H9 (cell line): ENCODE measurements around the gene MEDAG. TPM values are rescaled to one million over a fixed set of nuclear protein-coding genes. Genes with fewer than 3 reads are reported as not detected.

Experiments used
- DNase-seq: peaks from one replicate; pipeline ENCODE4 v3.0.0-alpha.2; 2017
- H2AFZ ChIP-seq: one replicate; pipeline ENCODE4 v1.6.1; 2013; ENCODE audit warnings: mild to moderate bottlenecking, low read length, control low read depth, moderate library complexity
- H2AK5ac ChIP-seq: 2 replicates; pipeline ENCODE4 v1.6.1; 2013; ENCODE audit warnings: low read length, control low read depth, mixed read lengths; ENCODE audit not compliant: insufficient read length
- H2BK120ac ChIP-seq: one replicate; pipeline ENCODE4 v1.6.1; 2013; ENCODE audit warnings: low read depth, mild to moderate bottlenecking, low read length, control low read depth, inconsistent platforms; ENCODE audit not compliant: poor library complexity, severe bottlenecking
- H2BK12ac ChIP-seq: 2 replicates; pipeline ENCODE4 v1.6.1; 2013; ENCODE audit warnings: low read length, control low read depth, mixed read lengths, low read depth; ENCODE audit not compliant: insufficient read length
- H2BK15ac ChIP-seq: 2 replicates; pipeline ENCODE4 v1.6.1; 2013; ENCODE audit warnings: low read depth, low read length, control low read depth
- H2BK20ac ChIP-seq: one replicate; pipeline ENCODE4 v1.6.1; 2013; ENCODE audit warnings: low read depth, mild to moderate bottlenecking, low read length, control low read depth, inconsistent platforms; ENCODE audit not compliant: poor library complexity, severe bottlenecking
- H2BK5ac ChIP-seq: 2 replicates; pipeline ENCODE4 v1.6.1; 2013; ENCODE audit warnings: low read length, control low read depth, mixed read lengths; ENCODE audit not compliant: insufficient read length
- H3K14ac ChIP-seq: 2 replicates; pipeline ENCODE4 v1.6.1; 2013; ENCODE audit warnings: low read length, control low read depth; ENCODE audit not compliant: insufficient read depth
- H3K18ac ChIP-seq: 2 replicates; pipeline ENCODE4 v1.6.1; 2013; ENCODE audit warnings: low read depth, mild to moderate bottlenecking, mixed read lengths, low read length, control low read depth; ENCODE audit not compliant: insufficient read length
- H3K23ac ChIP-seq: 2 replicates; pipeline ENCODE4 v1.6.1; 2013; ENCODE audit warnings: low read length, control low read depth, mixed read lengths, low read depth; ENCODE audit not compliant: insufficient read length
- H3K23me2 ChIP-seq: 2 replicates; pipeline ENCODE4 v1.6.1; 2013; ENCODE audit warnings: low read depth, mild to moderate bottlenecking, mixed read lengths, low read length, control low read depth; ENCODE audit not compliant: insufficient read length, poor library complexity, severe bottlenecking
- H3K27ac ChIP-seq: 2 replicates; pipeline ENCODE4 v1.5.1; 2013; ENCODE audit warnings: low read length, control low read depth, mixed read lengths, low read depth; ENCODE audit not compliant: insufficient read length
- H3K27me3 ChIP-seq: 2 replicates; pipeline ENCODE4 v1.6.1; 2013; ENCODE audit warnings: low read length, control low read depth, inconsistent platforms; ENCODE audit not compliant: insufficient read depth
- H3K4ac ChIP-seq: 2 replicates; pipeline ENCODE4 v1.6.1; 2013; ENCODE audit warnings: low read depth, mild to moderate bottlenecking, control low read depth, inconsistent platforms, low read length, moderate library complexity
- H3K4me1 ChIP-seq: 2 replicates; pipeline ENCODE4 v1.6.1; 2013; ENCODE audit warnings: low read length, control low read depth, inconsistent platforms; ENCODE audit not compliant: insufficient read depth
- H3K4me2 ChIP-seq: 2 replicates; pipeline ENCODE4 v1.6.1; 2013; ENCODE audit warnings: low read length, control low read depth, mixed read lengths; ENCODE audit not compliant: insufficient read length, insufficient read depth
- H3K56ac ChIP-seq: 2 replicates; pipeline ENCODE4 v1.6.1; 2013; ENCODE audit warnings: low read depth, mild to moderate bottlenecking, mixed read lengths, low read length, control low read depth; ENCODE audit not compliant: insufficient read length
- H3K79me1 ChIP-seq: 2 replicates; pipeline ENCODE4 v1.6.1; 2013; ENCODE audit warnings: low read depth, mild to moderate bottlenecking, moderate library complexity, low read length, control low read depth, inconsistent platforms; ENCODE audit not compliant: insufficient read depth, poor library complexity, severe bottlenecking
- H3K79me2 ChIP-seq: 2 replicates; pipeline ENCODE4 v1.6.1; 2013; ENCODE audit warnings: low read length, control low read depth, inconsistent platforms; ENCODE audit not compliant: insufficient read depth
- H3K9ac ChIP-seq: 2 replicates; pipeline ENCODE4 v1.6.1; 2013; ENCODE audit warnings: low read length, control low read depth, mixed read lengths; ENCODE audit not compliant: insufficient read length; ENCODE audit errors: extremely low read depth
- H3K9me3 ChIP-seq: one replicate; pipeline ENCODE4 v1.6.1; 2013; ENCODE audit warnings: low read depth, low read length, inconsistent platforms; ENCODE audit not compliant: control insufficient read depth
- H3T11ph ChIP-seq: one replicate; pipeline ENCODE4 v1.6.1; 2013; ENCODE audit warnings: mild to moderate bottlenecking, low read length, control low read depth, inconsistent platforms
- H4K20me1 ChIP-seq: one replicate; pipeline ENCODE4 v1.6.1; 2013; ENCODE audit not compliant: control insufficient read depth, insufficient read length, insufficient read depth
- H4K5ac ChIP-seq: 2 replicates; pipeline ENCODE4 v1.6.1; 2013; ENCODE audit warnings: low read depth, mild to moderate bottlenecking, mixed read lengths, low read length, control low read depth; ENCODE audit not compliant: insufficient read length
- H4K8ac ChIP-seq: replicated peaks from 2 replicates; pipeline ENCODE4 v1.6.1; 2013; ENCODE audit warnings: low read length, control low read depth, mixed read lengths, low read depth; ENCODE audit not compliant: insufficient read length
- H4K91ac ChIP-seq: 2 replicates; pipeline ENCODE4 v1.6.1; 2013; ENCODE audit warnings: low read depth, mild to moderate bottlenecking, moderate library complexity, mixed read lengths, low read length, control low read depth; ENCODE audit not compliant: insufficient read length
- H3K27ac Mint-ChIP-seq, 3 experiments: 2 replicates in 2 of 3; 3 replicates in 1 of 3; pipeline ENCODE4 v1.8.0; 2020 to 2021; ENCODE audit warnings: mixed read lengths in 3 of 3, mild to moderate bottlenecking in 1 of 3, moderate library complexity in 1 of 3
- H3K27me3 Mint-ChIP-seq: 2 replicates; pipeline ENCODE4 v1.8.0; 2021; ENCODE audit warnings: low read depth, mild to moderate bottlenecking, moderate library complexity, mixed read lengths
- H3K36me3 Mint-ChIP-seq, 3 experiments: 2 replicates in 2 of 3; 3 replicates in 1 of 3; pipeline ENCODE4 v1.8.0; 2020 to 2021; ENCODE audit warnings: low read depth in 3 of 3, mixed read lengths in 3 of 3; ENCODE audit not compliant: insufficient read depth in 1 of 3
- H3K4me1 Mint-ChIP-seq, 2 experiments: 2 replicates each; pipeline ENCODE4 v1.8.0; 2020; ENCODE audit warnings: mixed read lengths in 2 of 2
- H3K4me3 Mint-ChIP-seq, 2 experiments: 2 replicates in 1 of 2; 3 replicates in 1 of 2; pipeline ENCODE4 v1.8.0; 2020 to 2021; ENCODE audit warnings: mild to moderate bottlenecking in 2 of 2, mixed read lengths in 2 of 2, moderate library complexity in 1 of 2
- H3K9me3 Mint-ChIP-seq, 2 experiments: 2 replicates in 1 of 2; 3 replicates in 1 of 2; pipeline ENCODE4 v1.8.0; 2020; ENCODE audit warnings: mild to moderate bottlenecking in 2 of 2, mixed read lengths in 2 of 2, moderate library complexity in 1 of 2
- WGBS: extraction: QIAGEN DNeasy Blood & Tissue Kit; methylation state at CpG from one replicate; pipeline ENCODE4 v1.1.7; 2013; ENCODE audit warnings: missing lambda C conversion rate, low lambda C conversion rate, mixed read lengths; ENCODE audit not compliant: insufficient read length; ENCODE audit errors: extremely low coverage; 5-methylcytosine and 5-hydroxymethylcytosine counted together
- total RNA-seq: library from RNA; stranded (reverse); gene quantifications from 2 replicates; pipeline ENCODE4 v1.2.1, GENCODE V29; 2021
- TF ChIP-seq, protein P1 (sequence below): fragments of 200-600 bp; sonication (generic); conservative IDR thresholded peaks from 3 replicates; pipeline ENCODE4 v1.8.0; 2021; ENCODE audit warnings: antibody characterized with exemption, mild to moderate bottlenecking

Gene MEDAG
- total RNA-seq, 1 experiment from 2014 or later, result 0.87 TPM

- no peak overlapping the region for H3K18ac ChIP-seq
- H2BK15ac ChIP-seq, result no peak overlapping the region
- no peak overlapping the region for H3K27ac ChIP-seq
- H3K14ac ChIP-seq, result no peak overlapping the region
- no CpG with 5 or more reads among the region's 6 CpGs for WGBS
- no peak overlapping the region for H3K56ac ChIP-seq
- no peak overlapping the region for H3T11ph ChIP-seq
- Mint-ChIP-seq H3K27me3 (peaks cover 15% of the 10 kb centered on the region), H3K36me3 (no peaks in the 10 kb centered on the region), H3K4me3 (no peak overlapping the region), H3K27ac (no peak overlapping the region), H3K9me3 (no peaks in the 10 kb centered on the region), H3K4me1 (peaks cover 3 to 12% of the 10 kb centered on the region in 2 experiments; a peak in 3 of 4 replicates)
- H3K4me1 ChIP-seq, result no peaks in the 10 kb centered on the region
- H2BK120ac ChIP-seq, result no peak overlapping the region
- no peaks in the 10 kb centered on the region for H3K27me3 ChIP-seq
- TF ChIP-seq, protein P1, sequence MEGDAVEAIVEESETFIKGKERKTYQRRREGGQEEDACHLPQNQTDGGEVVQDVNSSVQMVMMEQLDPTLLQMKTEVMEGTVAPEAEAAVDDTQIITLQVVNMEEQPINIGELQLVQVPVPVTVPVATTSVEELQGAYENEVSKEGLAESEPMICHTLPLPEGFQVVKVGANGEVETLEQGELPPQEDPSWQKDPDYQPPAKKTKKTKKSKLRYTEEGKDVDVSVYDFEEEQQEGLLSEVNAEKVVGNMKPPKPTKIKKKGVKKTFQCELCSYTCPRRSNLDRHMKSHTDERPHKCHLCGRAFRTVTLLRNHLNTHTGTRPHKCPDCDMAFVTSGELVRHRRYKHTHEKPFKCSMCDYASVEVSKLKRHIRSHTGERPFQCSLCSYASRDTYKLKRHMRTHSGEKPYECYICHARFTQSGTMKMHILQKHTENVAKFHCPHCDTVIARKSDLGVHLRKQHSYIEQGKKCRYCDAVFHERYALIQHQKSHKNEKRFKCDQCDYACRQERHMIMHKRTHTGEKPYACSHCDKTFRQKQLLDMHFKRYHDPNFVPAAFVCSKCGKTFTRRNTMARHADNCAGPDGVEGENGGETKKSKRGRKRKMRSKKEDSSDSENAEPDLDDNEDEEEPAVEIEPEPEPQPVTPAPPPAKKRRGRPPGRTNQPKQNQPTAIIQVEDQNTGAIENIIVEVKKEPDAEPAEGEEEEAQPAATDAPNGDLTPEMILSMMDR, result no peak
- no peak overlapping the region for H2BK12ac ChIP-seq
- no peak overlapping the region for H4K8ac ChIP-seq
- H3K79me1 ChIP-seq, result no peaks in the 10 kb centered on the region
- H2AK5ac ChIP-seq, result no peak overlapping the region
- H3K9ac ChIP-seq, result no peak overlapping the region
- H2BK20ac ChIP-seq, result no peak overlapping the region
- no peak overlapping the region for H3K4ac ChIP-seq
- H4K91ac ChIP-seq, result no peak overlapping the region
- H3K9me3 ChIP-seq, result no peaks in the 10 kb centered on the region
- DNase-seq, result no peak
- H4K5ac ChIP-seq, result no peak overlapping the region
- H2BK5ac ChIP-seq, result no peak overlapping the region
- H3K23ac ChIP-seq, result no peak overlapping the region
- no peaks in the 10 kb centered on the region for H4K20me1 ChIP-seq
- no peaks in the 10 kb centered on the region for H3K79me2 ChIP-seq
- no peaks in the 10 kb centered on the region for H3K23me2 ChIP-seq
- no peak overlapping the region for H2AFZ ChIP-seq
- H3K4me2 ChIP-seq, result no peak overlapping the region
Measured at GRCh38 chr13:30916991-30917390, 10.9 kb downstream of the MEDAG start.
